Spleen (tissue), 7 donors: ENCODE results near the gene ABCA4.

Source experiments
- POLR2A ChIP-seq, 3 donors: fragments of 450-650 bp; IDR thresholded peaks; one replicate each; pipeline ENCODE4 v1.5.1; 2017; ENCODE audit warnings: antibody characterized with exemption in 3 of 3, mild to moderate bottlenecking in 1 of 3
- TF ChIP-seq, protein P1 (sequence below), 11 experiments: fragments of 200-600 bp in 7 of 11; fragments of 450-650 bp in 4 of 11; sonication (generic) in 4 of 11; IDR thresholded peaks in 8 of 11; conservative IDR thresholded peaks in 3 of 11; 1 replicate in 7 of 11; 2 replicates in 4 of 11; pipeline versions ENCODE4 v1.4.0 to v1.8.0; 2016 to 2021; ENCODE audit warnings: antibody characterized with exemption in 11 of 11, inconsistent platforms in 4 of 11, mild to moderate bottlenecking in 1 of 11
- donor health status: DM: no; HTN: no; CAD: no; lungs with moderate emphysema.
- donor health status: DM: no; HTN: no; CAD: no.
- donor health status: DM: no; HTN: no; CAD: no.

DNA sequence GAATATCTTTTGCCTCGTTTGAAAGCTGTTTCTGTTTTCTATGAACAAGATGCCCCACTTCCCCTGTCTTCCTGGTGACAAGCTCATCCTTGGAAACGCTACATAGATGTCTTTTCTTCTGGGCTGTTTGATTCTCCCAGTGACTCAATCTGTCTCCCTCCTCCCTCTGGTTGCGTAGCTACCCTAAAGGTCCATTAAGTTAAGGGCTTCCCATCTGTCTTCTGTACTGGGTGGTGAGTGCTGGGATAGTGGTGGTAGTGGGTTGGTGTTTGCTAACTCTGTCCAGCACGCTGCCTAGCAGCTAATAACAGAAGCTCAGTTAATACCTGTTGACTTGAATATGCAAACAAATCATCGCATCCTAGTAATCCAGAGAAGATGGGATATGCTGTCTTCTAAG, 161.5 kb downstream of the ABCA4 start:
- TF ChIP-seq, protein P1, sequence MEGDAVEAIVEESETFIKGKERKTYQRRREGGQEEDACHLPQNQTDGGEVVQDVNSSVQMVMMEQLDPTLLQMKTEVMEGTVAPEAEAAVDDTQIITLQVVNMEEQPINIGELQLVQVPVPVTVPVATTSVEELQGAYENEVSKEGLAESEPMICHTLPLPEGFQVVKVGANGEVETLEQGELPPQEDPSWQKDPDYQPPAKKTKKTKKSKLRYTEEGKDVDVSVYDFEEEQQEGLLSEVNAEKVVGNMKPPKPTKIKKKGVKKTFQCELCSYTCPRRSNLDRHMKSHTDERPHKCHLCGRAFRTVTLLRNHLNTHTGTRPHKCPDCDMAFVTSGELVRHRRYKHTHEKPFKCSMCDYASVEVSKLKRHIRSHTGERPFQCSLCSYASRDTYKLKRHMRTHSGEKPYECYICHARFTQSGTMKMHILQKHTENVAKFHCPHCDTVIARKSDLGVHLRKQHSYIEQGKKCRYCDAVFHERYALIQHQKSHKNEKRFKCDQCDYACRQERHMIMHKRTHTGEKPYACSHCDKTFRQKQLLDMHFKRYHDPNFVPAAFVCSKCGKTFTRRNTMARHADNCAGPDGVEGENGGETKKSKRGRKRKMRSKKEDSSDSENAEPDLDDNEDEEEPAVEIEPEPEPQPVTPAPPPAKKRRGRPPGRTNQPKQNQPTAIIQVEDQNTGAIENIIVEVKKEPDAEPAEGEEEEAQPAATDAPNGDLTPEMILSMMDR (IDR thresholded peaks at IDR 0.05 in 8 of 11, conservative IDR thresholded peaks at IDR 0.05 in 3 of 11): no peak
- TF ChIP-seq POLR2A (IDR thresholded peaks at IDR 0.05): no peak
